Gastroesophageal sphincter (tissue), 4 donors: Measurements from ENCODE around the gene GPR26. TPM values are rescaled to one million over a fixed set of nuclear protein-coding genes. Genes with fewer than 3 reads are reported as not detected.

Source experiments
- ATAC-seq: fragments of 150-250 bp; one replicate; pipeline ENCODE4 v1.9.1; 2016; ENCODE audit warnings: mild to moderate bottlenecking, moderate library complexity
- H3K27ac ChIP-seq, 4 donors: fragments of 200-600 bp; sonication (generic) in 3 of 4; 1 replicate in 3 of 4; 2 replicates in 1 of 4; pipeline ENCODE4 v1.5.1; 2016 to 2019
- H3K27me3 ChIP-seq: fragments of 200-600 bp; sonication (generic); one replicate; pipeline ENCODE4 v1.5.1; 2019
- H3K36me3 ChIP-seq, 2 donors: fragments of 200-600 bp; sonication (generic); one replicate each; pipeline ENCODE4 v1.5.1; 2019; ENCODE audit warnings: control low read depth in 1 of 2
- H3K4me1 ChIP-seq, 3 donors: fragments of 200-600 bp; sonication (generic); 1 replicate in 2 of 3; 2 replicates in 1 of 3; pipeline ENCODE4 v1.5.1; 2016 to 2019; ENCODE audit warnings: control low read depth in 2 of 3
- H3K4me3 ChIP-seq, 2 donors: fragments of 200-600 bp; sonication (generic); one replicate each; pipeline ENCODE4 v1.5.1; 2019; ENCODE audit warnings: mild to moderate bottlenecking in 1 of 2, moderate library complexity in 1 of 2
- H3K9me3 ChIP-seq, 3 donors: fragments of 200-600 bp; sonication (generic); one replicate each; pipeline ENCODE4 v1.5.1; 2017 to 2019; ENCODE audit warnings: control low read depth in 2 of 3
- EP300 ChIP-seq: sonication (generic); formaldehyde crosslinking; IDR thresholded peaks from one replicate; pipeline ENCODE4 v1.6.1; 2017; ENCODE audit warnings: antibody characterized with exemption, mild to moderate bottlenecking
- POLR2A ChIP-seq, 2 donors: fragments of 450-650 bp; IDR thresholded peaks; one replicate each; pipeline ENCODE4 v1.6.1; 2017; ENCODE audit warnings: antibody characterized with exemption in 2 of 2, mild to moderate bottlenecking in 2 of 2, moderate library complexity in 1 of 2
- POLR2AphosphoS5 ChIP-seq: sonication (generic); formaldehyde crosslinking; IDR thresholded peaks from one replicate; pipeline ENCODE4 v1.6.1; 2017; ENCODE audit warnings: antibody characterized with exemption
- WGBS, 2 donors: methylation state at CpG; one replicate each; pipeline ENCODE4 v1.1.5; 2018; ENCODE audit warnings: low coverage in 1 of 2; 5-methylcytosine and 5-hydroxymethylcytosine counted together
- total RNA-seq, 4 donors: library from RNA; depleted of rRNA; stranded (reverse); fragments of >200 nt; gene quantifications; one replicate each; pipeline ENCODE4 v1.1.0, GENCODE V29; 2016
- TF ChIP-seq, protein P1 (sequence below), 4 experiments: fragments of 200-600 bp in 2 of 4; fragments of 450-650 bp in 2 of 4; sonication (generic) in 1 of 4; IDR thresholded peaks; one replicate each; pipeline ENCODE4 v1.5.1; 2017 to 2019; ENCODE audit warnings: antibody characterized with exemption in 4 of 4, mild to moderate bottlenecking in 2 of 4, moderate library complexity in 2 of 4

GPR26 gene
- total RNA-seq, 4 donors from 2014 or later: 0.02 TPM; not detected in 3

DNA sequence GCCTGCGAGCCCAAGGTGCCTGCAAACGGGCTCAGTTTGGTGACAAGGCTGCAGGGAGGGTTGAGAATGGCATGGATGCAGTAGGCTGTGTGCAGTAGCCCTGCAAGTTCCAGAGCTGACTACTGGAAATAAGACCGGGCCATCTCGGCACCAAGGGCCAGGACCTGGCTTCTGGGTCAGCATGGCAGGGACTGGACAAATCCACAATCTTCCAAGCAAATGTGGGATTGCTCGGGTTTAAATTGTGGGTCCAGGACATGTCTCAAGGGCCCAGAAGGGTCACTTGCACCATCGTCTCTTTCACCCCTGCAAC, 78.0 kb downstream of the GPR26 start:
- H3K27me3 ChIP-seq: no peaks in the 10 kb centered on the region
- no peak for ATAC-seq
- H3K9me3 ChIP-seq: no peaks in the 10 kb centered on the region
- WGBS, 2 donors: 85% methylated on average over 6 of the region's 6 CpGs; no CpG with 5 or more reads in 1 of the 2 donors
- no peak overlapping the region for H3K4me3 ChIP-seq
- peaks cover 0 to 25% (median 3%) of the 10 kb centered on the region in 3 donors for H3K4me1 ChIP-seq
- TF ChIP-seq, protein P1, sequence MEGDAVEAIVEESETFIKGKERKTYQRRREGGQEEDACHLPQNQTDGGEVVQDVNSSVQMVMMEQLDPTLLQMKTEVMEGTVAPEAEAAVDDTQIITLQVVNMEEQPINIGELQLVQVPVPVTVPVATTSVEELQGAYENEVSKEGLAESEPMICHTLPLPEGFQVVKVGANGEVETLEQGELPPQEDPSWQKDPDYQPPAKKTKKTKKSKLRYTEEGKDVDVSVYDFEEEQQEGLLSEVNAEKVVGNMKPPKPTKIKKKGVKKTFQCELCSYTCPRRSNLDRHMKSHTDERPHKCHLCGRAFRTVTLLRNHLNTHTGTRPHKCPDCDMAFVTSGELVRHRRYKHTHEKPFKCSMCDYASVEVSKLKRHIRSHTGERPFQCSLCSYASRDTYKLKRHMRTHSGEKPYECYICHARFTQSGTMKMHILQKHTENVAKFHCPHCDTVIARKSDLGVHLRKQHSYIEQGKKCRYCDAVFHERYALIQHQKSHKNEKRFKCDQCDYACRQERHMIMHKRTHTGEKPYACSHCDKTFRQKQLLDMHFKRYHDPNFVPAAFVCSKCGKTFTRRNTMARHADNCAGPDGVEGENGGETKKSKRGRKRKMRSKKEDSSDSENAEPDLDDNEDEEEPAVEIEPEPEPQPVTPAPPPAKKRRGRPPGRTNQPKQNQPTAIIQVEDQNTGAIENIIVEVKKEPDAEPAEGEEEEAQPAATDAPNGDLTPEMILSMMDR (IDR thresholded peaks at IDR 0.05): no peak
- TF ChIP-seq EP300 (no peak), POLR2AphosphoS5 (no peak), POLR2A (IDR thresholded peaks at IDR 0.05) (no peak)
- peaks cover 0 to 28% of the 10 kb centered on the region in 2 donors for H3K36me3 ChIP-seq
- H3K27ac ChIP-seq: no peak overlapping the region

Other genes with a start within 250 kb of the GPR26 start
- 100 to 1,000 TPM in 1 of 4 donors, 10 to 100 TPM in 3; 57.1 to 165 (median 85.1) TPM for gene CPXM2, start 225.5 kb downstream of the GPR26 start, total RNA-seq